Muscle of leg (tissue), 11 donors: ENCODE data around the gene GFOD2. TPM values are rescaled to one million over a fixed set of nuclear protein-coding genes. Genes with fewer than 3 reads are reported as not detected.

Experiments
- DNase-seq: peaks from one replicate; pipeline ENCODE4 v3.0.0; 2013
- H3K27ac ChIP-seq: one replicate; pipeline ENCODE4 v1.5.1; 2013; ENCODE audit warnings: mild to moderate bottlenecking, low read length, control low read depth
- H3K27me3 ChIP-seq: one replicate; pipeline ENCODE4 v1.6.1; 2013; ENCODE audit warnings: low read length; ENCODE audit not compliant: control insufficient read depth, insufficient read depth
- H3K36me3 ChIP-seq: one replicate; pipeline ENCODE4 v1.6.1; 2013; ENCODE audit warnings: low read length; ENCODE audit not compliant: control insufficient read depth, insufficient read depth
- H3K4me1 ChIP-seq: one replicate; pipeline ENCODE4 v1.6.1; 2013; ENCODE audit warnings: low read length; ENCODE audit not compliant: control insufficient read depth, insufficient read depth
- H3K4me3 ChIP-seq: one replicate; pipeline ENCODE4 v1.5.1; 2013; ENCODE audit warnings: low read length, control low read depth
- H3K9me3 ChIP-seq: replicated peaks from 2 replicates; pipeline ENCODE4 v1.6.1; 2013; ENCODE audit warnings: low read depth, low read length; ENCODE audit not compliant: control insufficient read depth
- WGBS: methylation state at CpG from one replicate; pipeline ENCODE4 v1.1.5; 2013; ENCODE audit warnings: missing lambda C conversion rate; ENCODE audit not compliant: insufficient coverage; 5-methylcytosine and 5-hydroxymethylcytosine counted together
- polyA plus RNA-seq, 8 donors: library from polyadenylated mRNA; unstranded; fragments of 120-200 nt; gene quantifications; one replicate each; pipeline versions ENCODE4 v1.2.1 to v1.2.3, GENCODE V29; 2013; ENCODE audit warnings: inconsistent platforms in 1 of 8, low replicate concordance in 1 of 8; ENCODE audit not compliant: insufficient read length in 8 of 8, insufficient read depth in 1 of 8
- total RNA-seq: library from RNA; stranded (reverse); fragments of 120-200 nt; gene quantifications from one replicate; pipeline ENCODE4 v1.2.4, GENCODE V29; 2013

GFOD2 gene
- total and polyA plus RNA-seq, 9 donors = 11.4 to 18.3 (median 13.9) TPM

GRCh38 chr16:67628216-67628615, 90.9 kb downstream of the GFOD2 start:
- Histone ChIP-seq H3K27me3 (no peaks in the 10 kb centered on the region), H3K4me3 (no peak overlapping the region), H3K27ac (no peak overlapping the region), H3K4me1 (no peaks in the 10 kb centered on the region), H3K9me3 (no peaks in the 10 kb centered on the region), H3K36me3 (peaks cover 77% of the 10 kb centered on the region)
- 94% methylated on average over 10 of the region's 14 CpGs for WGBS
- DNase-seq = no peak

Other genes starting within 250 kb of the GFOD2 start
- 43.5 TPM for gene ATP6V0D1, start 238.2 kb downstream of the GFOD2 start, total RNA-seq
- 10 to 100 TPM; 58.0 to 69.0 (median 67.0) TPM for gene ATP6V0D1, start 238.2 kb downstream of the GFOD2 start, polyA plus RNA-seq
- not detected for gene AGRP, start 235.8 kb downstream of the GFOD2 start, total RNA-seq
- not detected for gene AGRP, start 235.8 kb downstream of the GFOD2 start, polyA plus RNA-seq
- 20.2 TPM for gene RIPOR1, start 190.5 kb downstream of the GFOD2 start, total RNA-seq
- 10 to 100 TPM; 34.8 to 59.5 (median 50.5) TPM for gene RIPOR1, start 190.5 kb downstream of the GFOD2 start, polyA plus RNA-seq
- gene CTCF, start 156.8 kb downstream of the GFOD2 start, total RNA-seq = 27.4 TPM
- gene CTCF, start 156.8 kb downstream of the GFOD2 start, polyA plus RNA-seq = 10 to 100 TPM; 37.6 to 52.3 (median 42.3) TPM
- gene CARMIL2, start 74.2 kb downstream of the GFOD2 start, total RNA-seq = 0.18 TPM
- 1 to 10 TPM in 2 of 8 donors, under 1 TPM in 6; 0.17 to 1.2 (median 0.53) TPM for gene CARMIL2, start 74.2 kb downstream of the GFOD2 start, polyA plus RNA-seq
- 14.0 TPM for gene ACD, start 59.1 kb downstream of the GFOD2 start, total RNA-seq
- gene ACD, start 59.1 kb downstream of the GFOD2 start, polyA plus RNA-seq = 10 to 100 TPM; 13.7 to 19.3 (median 16.5) TPM
- 1.3 TPM for gene PARD6A, start 58.4 kb downstream of the GFOD2 start, total RNA-seq
- 1 to 10 TPM in 5 of 8 donors, under 1 TPM in 3; 0.59 to 1.8 (median 1.3) TPM for gene PARD6A, start 58.4 kb downstream of the GFOD2 start, polyA plus RNA-seq
- gene ENKD1, start 52.6 kb downstream of the GFOD2 start, total RNA-seq = 10.2 TPM
- 10 to 100 TPM in 1 of 8 donors, 1 to 10 TPM in 7; 8.1 to 13.4 (median 9.0) TPM for gene ENKD1, start 52.6 kb downstream of the GFOD2 start, polyA plus RNA-seq
- 2.6 TPM for gene C16orf86, start 52.5 kb downstream of the GFOD2 start, total RNA-seq
- 1 to 10 TPM; 2.1 to 4.3 (median 2.7) TPM for gene C16orf86, start 52.5 kb downstream of the GFOD2 start, polyA plus RNA-seq
- gene RANBP10, start 87.2 kb upstream of the GFOD2 start, total RNA-seq = 7.1 TPM
- 10 to 100 TPM; 13.6 to 24.1 (median 20.4) TPM for gene RANBP10, start 87.2 kb upstream of the GFOD2 start, polyA plus RNA-seq
- gene TSNAXIP1, start 87.6 kb upstream of the GFOD2 start, total RNA-seq = 0.89 TPM
- 1 to 10 TPM in 7 of 8 donors, under 1 TPM in 1; 0.80 to 1.9 (median 1.5) TPM for gene TSNAXIP1, start 87.6 kb upstream of the GFOD2 start, polyA plus RNA-seq
- 29.4 TPM for gene THAP11, start 123.0 kb upstream of the GFOD2 start, total RNA-seq
- gene THAP11, start 123.0 kb upstream of the GFOD2 start, polyA plus RNA-seq = 10 to 100 TPM; 25.3 to 29.5 (median 27.2) TPM
- 47.8 TPM for gene NUTF2, start 127.6 kb upstream of the GFOD2 start, total RNA-seq
- 100 to 1,000 TPM; 125 to 136 (median 128) TPM for gene NUTF2, start 127.6 kb upstream of the GFOD2 start, polyA plus RNA-seq
- gene CENPT, start 128.4 kb upstream of the GFOD2 start, total RNA-seq = 32.0 TPM
- 10 to 100 TPM; 31.2 to 47.9 (median 39.8) TPM for gene CENPT, start 128.4 kb upstream of the GFOD2 start, polyA plus RNA-seq
- 56.9 TPM for gene EDC4, start 153.7 kb upstream of the GFOD2 start, total RNA-seq
- gene EDC4, start 153.7 kb upstream of the GFOD2 start, polyA plus RNA-seq = 100 to 1,000 TPM; 100 to 124 (median 114) TPM
- 0.75 TPM for gene NRN1L, start 165.6 kb upstream of the GFOD2 start, total RNA-seq
- gene NRN1L, start 165.6 kb upstream of the GFOD2 start, polyA plus RNA-seq = 1 to 10 TPM in 1 of 8 donors, under 1 TPM in 5, not detected in 2; 0.24 to 1.3 (median 0.79) TPM
- 8.6 TPM for gene PSKH1, start 173.9 kb upstream of the GFOD2 start, total RNA-seq
- gene PSKH1, start 173.9 kb upstream of the GFOD2 start, polyA plus RNA-seq = 10 to 100 TPM; 18.1 to 26.1 (median 24.5) TPM
- 0.66 TPM for gene CTRL, start 212.5 kb upstream of the GFOD2 start, total RNA-seq
- 1 to 10 TPM; 2.3 to 5.2 (median 3.6) TPM for gene CTRL, start 212.5 kb upstream of the GFOD2 start, polyA plus RNA-seq
- 44.6 TPM for gene PSMB10, start 217.5 kb upstream of the GFOD2 start, total RNA-seq
- gene PSMB10, start 217.5 kb upstream of the GFOD2 start, polyA plus RNA-seq = 10 to 100 TPM; 24.7 to 42.1 (median 32.5) TPM
- gene LCAT, start 224.8 kb upstream of the GFOD2 start, total RNA-seq = 12.5 TPM
- gene LCAT, start 224.8 kb upstream of the GFOD2 start, polyA plus RNA-seq = 10 to 100 TPM; 19.1 to 30.0 (median 26.0) TPM
- gene SLC12A4, start 249.3 kb upstream of the GFOD2 start, total RNA-seq = 34.2 TPM
- gene SLC12A4, start 249.3 kb upstream of the GFOD2 start, polyA plus RNA-seq = 10 to 100 TPM; 34.4 to 55.2 (median 43.4) TPM